ENCODE data around the gene MAML1. TPM values are rescaled to one million over a fixed set of nuclear protein-coding genes. Genes with fewer than 3 reads are reported as not detected.

The MAML1 gene
- total and polyA plus RNA-seq, 10 of the 15 experiments (the other 5 are each of a cell fraction or from before 2014, with no cell fraction given): 0.42 to 23.9 (median 7.3) TPM

- SMC1A ChIA-PET (ENCODE audit: uncharacterized antibody, unreplicated experiment): interaction anchor here (0.6 to 1.6 kb wide), 7 partner anchors 18 to 173 kb away, joined by 3 to 9 read pairs (median 5); partner anchors contain the start of genes MRNIP and SQSTM1
- no TSS peak for BruUV-seq (replicated peaks)
- intact Hi-C loops (cut with micrococcal nuclease; ENCODE audit: unreplicated experiment) (loop anchor here (1.0 kb wide), 1 partner anchor 173 kb away; no protein-coding TSS in a partner anchor), in situ Hi-C loops (cut with MboI) (loop anchor here (5.0 to 25.0 kb wide), 2 partner anchors 110 to 1010 kb away; partner anchors contain the start of gene MGAT1)
- Histone ChIP-seq H3K27me3 (replicated peaks in 1 of 2; ENCODE audit: control insufficient read depth in 2 of 2, insufficient read depth in 2 of 2, low read length in 1 of 2) (no peaks in the 10 kb centered on the region), H3K36me3 (ENCODE audit: control insufficient read depth in 2 of 2, insufficient read depth in 2 of 2, low read length in 1 of 2) (peaks cover 0 to 13% of the 10 kb centered on the region in 2 experiments; a peak in 2 of 4 replicates), H2AFZ (ENCODE audit: control insufficient read depth, low read depth, low read length) (no peak overlapping the region), H3K4me2 (ENCODE audit: control insufficient read depth, insufficient read depth) (no peak overlapping the region), H3K4me3 (no peak overlapping the region), H3K79me2 (ENCODE audit: control insufficient read depth, insufficient read depth, low read length) (peaks cover 31% of the 10 kb centered on the region), H3K9ac (ENCODE audit: control insufficient read depth, insufficient read depth, low read length) (no peak overlapping the region), H3K9me3 (replicated peaks; ENCODE audit: control insufficient read depth, insufficient read depth, low read length) (no peaks in the 10 kb centered on the region), H3K4me1 (ENCODE audit: control insufficient read depth, insufficient read depth, low read length) (peaks cover 16% of the 10 kb centered on the region), H3K27ac (ENCODE audit: control insufficient read depth, insufficient read depth) (no peak overlapping the region), H4K20me1 (ENCODE audit: control insufficient read depth, insufficient read depth) (no peaks in the 10 kb centered on the region)
- RAD21 ChIA-PET (ENCODE audit: unreplicated experiment): interaction anchor here (0.7 to 1.7 kb wide), 9 partner anchors 9 to 169 kb away, joined by 3 to 6 read pairs (median 3); no protein-coding TSS in a partner anchor
- POLR2A ChIA-PET: interaction anchor here (0.6 to 1.0 kb wide), 2 partner anchors 18 to 90 kb away, joined by 4 to 6 read pairs; partner anchors contain the start of gene SQSTM1
- WGBS (ENCODE audit: insufficient coverage, insufficient replicate concordance, low lambda C conversion rate, missing lambda C conversion rate): 88% methylated on average over 19 of the region's 19 CpGs
- ATAC-seq (no peak), DNase-seq (ENCODE audit: low read depth, low spot score) (no peak), FAIRE-seq (no peak)
- peak; percentile 12; the same call in 1 of the 2 replicates for TF ChIP-seq POLR2A (IDR thresholded peaks at IDR 0.05; ENCODE audit: low read depth, low read length)
- no peak for TF ChIP-seq MTA2 (IDR thresholded peaks at IDR 0.05; ENCODE audit: low read depth)
- CTCF ChIA-PET: interaction anchor here (0.6 to 3.2 kb wide), 29 partner anchors 9 to 448 kb away, joined by 3 to 19 read pairs (median 4); partner anchors contain the start of genes MRNIP and SQSTM1
These were observed 69.7 kb downstream of the MAML1 start for GRCh38 chr5:179802207-179802883.

DNA sequence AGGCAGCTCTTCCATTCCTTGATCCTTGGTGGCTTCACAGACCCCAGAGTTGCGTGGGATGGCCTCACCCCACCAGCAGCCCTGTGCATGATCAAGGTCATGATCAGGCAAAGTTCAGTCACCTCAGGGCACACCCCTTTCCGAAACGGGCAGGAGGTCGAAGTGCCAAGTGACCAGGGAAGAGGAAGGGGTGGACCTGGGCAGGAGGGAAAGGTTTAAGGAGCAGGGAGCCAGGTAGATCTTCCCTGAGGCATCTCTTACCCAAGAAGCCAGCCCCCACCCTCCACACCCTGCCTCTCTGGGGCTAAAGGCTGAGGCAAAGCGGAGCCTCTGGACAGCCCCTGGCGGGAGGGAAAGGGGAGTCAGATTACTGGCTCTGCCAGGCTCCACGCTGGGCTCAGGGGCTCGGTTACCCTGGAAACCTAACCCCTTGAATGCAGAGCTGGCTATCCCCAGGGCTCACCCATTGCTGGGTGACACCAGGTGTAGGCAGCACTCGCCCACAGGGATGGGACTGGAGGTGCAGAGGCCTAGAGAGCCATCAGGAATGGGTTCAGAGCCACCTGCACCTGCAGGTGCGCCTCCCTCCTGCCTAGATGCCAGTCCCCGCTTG is 70.4 kb downstream of the MAML1 start:
- no peak for FAIRE-seq
- BruUV-seq (replicated peaks): no TSS peak
- 0 out of 2 replicates have a peak, but pooled peaks have one; percentile 27 for TF ChIP-seq POLR2AphosphoS5 (IDR thresholded peaks at IDR 0.05; ENCODE audit: low read length)
- no peak for TF ChIP-seq PAX5 (IDR thresholded peaks at IDR 0.05; ENCODE audit: borderline replicate concordance, low read depth, low read length)
- Histone ChIP-seq H3K27me3 (replicated peaks in 1 of 2; ENCODE audit: control insufficient read depth in 2 of 2, insufficient read depth in 2 of 2, low read length in 1 of 2) (no peaks in the 10 kb centered on the region), H3K79me2 (ENCODE audit: control insufficient read depth, insufficient read depth, low read length) (peaks cover 31% of the 10 kb centered on the region), H3K4me2 (ENCODE audit: control insufficient read depth, insufficient read depth) (no peak overlapping the region), H3K27ac (ENCODE audit: control insufficient read depth, insufficient read depth) (no peak overlapping the region), H3K4me1 (ENCODE audit: control insufficient read depth, insufficient read depth, low read length) (peaks cover 16% of the 10 kb centered on the region), H3K9ac (ENCODE audit: control insufficient read depth, insufficient read depth, low read length) (no peak overlapping the region), H3K36me3 (ENCODE audit: control insufficient read depth in 2 of 2, insufficient read depth in 2 of 2, low read length in 1 of 2) (peaks cover 0 to 11% of the 10 kb centered on the region in 2 experiments; a peak in 2 of 4 replicates), H4K20me1 (ENCODE audit: control insufficient read depth, insufficient read depth) (no peaks in the 10 kb centered on the region), H3K9me3 (replicated peaks; ENCODE audit: control insufficient read depth, insufficient read depth, low read length) (no peaks in the 10 kb centered on the region), H2AFZ (ENCODE audit: control insufficient read depth, low read depth, low read length) (no peak overlapping the region), H3K4me3 (no peak overlapping the region)
- ChIA-PET CTCF (interaction anchor here (0.6 to 3.2 kb wide), 11 partner anchors 8 to 448 kb away, joined by 3 to 19 read pairs (median 5); partner anchors contain the start of genes MRNIP and SQSTM1), SMC1A (ENCODE audit: uncharacterized antibody, unreplicated experiment) (interaction anchor here (1.1 to 1.6 kb wide), 4 partner anchors 53 to 172 kb away, joined by 3 to 7 read pairs (median 6); partner anchors contain the start of gene MRNIP), POLR2A (interaction anchor here (1.4 kb wide), 1 partner anchor 18 kb away, joined by 4 read pairs; the partner anchor contains the start of gene SQSTM1), RAD21 (ENCODE audit: unreplicated experiment) (interaction anchor here (1.0 to 1.7 kb wide), 5 partner anchors 15 to 104 kb away, joined by 3 to 6 read pairs (median 4); no protein-coding TSS in a partner anchor)
- intact Hi-C loops (cut with micrococcal nuclease; ENCODE audit: unreplicated experiment): loop anchor here (1.0 kb wide), 1 partner anchor 172 kb away; no protein-coding TSS in a partner anchor
- WGBS (ENCODE audit: insufficient coverage, insufficient replicate concordance, low lambda C conversion rate, missing lambda C conversion rate): 68% methylated on average over 11 of the region's 11 CpGs
- no peak for DNase-seq (ENCODE audit: low read depth, low spot score)
- in situ Hi-C loops (cut with MboI): loop anchor here (5.0 to 25.0 kb wide), 2 partner anchors 109 to 1009 kb away; partner anchors contain the start of gene MGAT1
- no peak for ATAC-seq
